ENCODE results near the gene EPHA7. TPM values are rescaled to one million over a fixed set of nuclear protein-coding genes. Genes with fewer than 3 reads are reported as not detected.

EPHA7 gene
- total RNA-seq, 1 experiment from 2014 or later = not detected

DNA sequence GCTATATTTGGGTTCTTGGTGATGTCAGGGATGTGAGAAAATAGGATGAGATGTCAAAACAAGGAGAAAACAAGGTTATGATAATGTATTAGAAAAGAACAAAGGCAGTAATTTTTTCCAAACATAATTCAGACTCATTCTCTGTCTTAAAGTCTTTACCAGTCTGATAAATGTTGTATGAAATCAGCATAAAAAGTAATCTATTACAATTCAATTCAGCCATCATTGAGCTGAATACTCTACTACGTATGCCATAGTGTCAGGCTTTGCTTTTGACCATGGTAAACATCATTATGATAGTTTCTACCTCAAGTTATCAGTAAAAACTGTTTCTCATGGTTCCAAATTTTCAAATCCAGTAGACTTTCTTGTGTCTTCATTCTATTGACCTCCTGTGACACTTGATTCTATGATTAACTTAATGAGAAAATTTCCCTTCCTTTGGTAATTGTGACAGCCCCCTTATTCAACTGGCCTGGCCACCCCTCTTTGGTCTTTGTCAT, 75.0 kb downstream of the EPHA7 start:
- H3K4me1 ChIP-seq (ENCODE audit: control insufficient read depth in 1 of 2, insufficient read depth in 2 of 2, low read length in 2 of 2) = no peaks in the 10 kb centered on the region
- no peak overlapping the region for H2AFZ ChIP-seq (ENCODE audit: low read depth, low read length, poor library complexity, severe bottlenecking)
- H3K4me2 ChIP-seq (ENCODE audit: low read length) = no peak overlapping the region
- intact Hi-C loops (cut with micrococcal nuclease) = no loop called here
- H3K27me3 ChIP-seq (ENCODE audit: insufficient read depth, low read length) = no peaks in the 10 kb centered on the region
- H3K36me3 ChIP-seq (ENCODE audit: control insufficient read depth in 1 of 2, insufficient read depth in 2 of 2, low read length in 2 of 2) = no peaks in the 10 kb centered on the region
- DNase-seq (ENCODE audit: low read depth, low spot score) = no peak
- no peak overlapping the region for H3K27ac ChIP-seq (ENCODE audit: low read depth, low read length)
- TF ChIP-seq CEBPB (IDR thresholded peaks at IDR 0.05; ENCODE audit: low read depth) (no peak), FOSL1 (IDR thresholded peaks at IDR 0.05; ENCODE audit: low read depth) (no peak), EZH2phosphoT487 (IDR thresholded peaks at IDR 0.05; ENCODE audit: borderline replicate concordance) (no peak), CBX3 (IDR thresholded peaks at IDR 0.05; ENCODE audit: low read depth) (no peak), ELF1 (IDR thresholded peaks at IDR 0.05; ENCODE audit: borderline replicate concordance, low read depth) (no peak), SIN3A (IDR thresholded peaks at IDR 0.05; ENCODE audit: low read depth) (no peak), SP1 (IDR thresholded peaks at IDR 0.05; ENCODE audit: low read depth) (no peak), JUND (IDR thresholded peaks at IDR 0.05) (no peak)
- TF ChIP-seq, protein P1, sequence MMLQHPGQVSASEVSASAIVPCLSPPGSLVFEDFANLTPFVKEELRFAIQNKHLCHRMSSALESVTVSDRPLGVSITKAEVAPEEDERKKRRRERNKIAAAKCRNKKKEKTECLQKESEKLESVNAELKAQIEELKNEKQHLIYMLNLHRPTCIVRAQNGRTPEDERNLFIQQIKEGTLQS (IDR thresholded peaks at IDR 0.05) = no peak
- H3K9ac ChIP-seq (ENCODE audit: low read length) = no peak overlapping the region
- no peak for ATAC-seq
- no peaks in the 10 kb centered on the region for H3K9me2 ChIP-seq (ENCODE audit: insufficient read depth)
- H3K9me3 ChIP-seq (ENCODE audit: control insufficient read depth in 1 of 2, insufficient read depth in 1 of 2, low read depth in 1 of 2, low read length in 2 of 2) = peaks cover 5% of the 10 kb centered on the region in 2 experiments; a peak in 2 of 4 replicates
- ChIA-PET CTCF (no interaction called here), RAD21 (ENCODE audit: low non-redundant PET in 1 of 2, low total read pairs in 2 of 2, uncharacterized antibody in 2 of 2, unreplicated experiment in 2 of 2) (no interaction called here), POLR2A (no interaction called here)
- BruUV-seq (replicated peaks) = no TSS peak
- H3K4me3 ChIP-seq (replicated peaks in 1 of 2; ENCODE audit: low read depth in 1 of 2, low read length in 2 of 2) = no peak overlapping the region
- H3K79me2 ChIP-seq (ENCODE audit: insufficient read depth, low read length) = no peaks in the 10 kb centered on the region
- H4K20me1 ChIP-seq (ENCODE audit: insufficient read depth) = no peaks in the 10 kb centered on the region

DNA sequence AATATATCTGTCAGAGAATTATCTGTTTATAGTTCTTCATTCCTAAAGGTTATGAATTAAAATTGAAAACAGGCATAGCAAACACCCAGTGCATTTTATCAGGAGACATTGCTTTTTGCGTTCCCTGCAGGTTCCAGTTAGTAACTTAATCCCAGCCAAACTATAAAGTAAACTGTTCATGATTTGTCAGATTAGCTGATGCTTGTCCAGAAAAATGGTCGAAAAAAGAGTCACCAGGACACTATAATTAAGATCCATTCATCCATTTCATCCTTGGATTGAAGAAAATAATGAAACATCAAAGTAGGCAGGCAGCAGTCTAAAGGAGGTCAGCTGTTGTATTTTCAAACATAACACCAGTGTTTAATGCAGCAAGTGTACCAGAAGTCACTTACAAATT, 75.9 kb downstream of the EPHA7 start:
- TF ChIP-seq YY1 (IDR thresholded peaks at IDR 0.05; ENCODE audit: extremely low read depth, insufficient replicate concordance, low read depth, low read length) = no peak
- no peak for TF ChIP-seq ELF1 (IDR thresholded peaks at IDR 0.05; ENCODE audit: borderline replicate concordance, low read depth)
- no peak for TF ChIP-seq FOSL1 (IDR thresholded peaks at IDR 0.05; ENCODE audit: low read depth)
- TF ChIP-seq ZFX (IDR thresholded peaks at IDR 0.05) = no peak
- TF ChIP-seq, protein P1 (IDR thresholded peaks at IDR 0.05) = no peak
- TF ChIP-seq POLR2AphosphoS5 (IDR thresholded peaks at IDR 0.05; ENCODE audit: low read depth, low read length) = no peak
- CTCF ChIA-PET = no interaction called here
- Histone ChIP-seq H3K36me3 (ENCODE audit: control insufficient read depth in 1 of 2, insufficient read depth in 2 of 2, low read length in 2 of 2) (no peaks in the 10 kb centered on the region), H3K79me2 (ENCODE audit: insufficient read depth, low read length) (no peaks in the 10 kb centered on the region), H3K27ac (ENCODE audit: low read depth, low read length) (no peak overlapping the region), H3K27me3 (ENCODE audit: insufficient read depth, low read length) (no peaks in the 10 kb centered on the region), H3K9ac (ENCODE audit: low read length) (no peak overlapping the region), H2AFZ (ENCODE audit: low read depth, low read length, poor library complexity, severe bottlenecking) (no peak overlapping the region), H3K9me2 (ENCODE audit: insufficient read depth) (no peaks in the 10 kb centered on the region), H3K4me1 (ENCODE audit: control insufficient read depth in 1 of 2, insufficient read depth in 2 of 2, low read length in 2 of 2) (no peaks in the 10 kb centered on the region), H3K4me3 (replicated peaks in 1 of 2; ENCODE audit: low read depth in 1 of 2, low read length in 2 of 2) (no peak overlapping the region), H3K4me2 (ENCODE audit: low read length) (no peak overlapping the region), H4K20me1 (ENCODE audit: insufficient read depth) (no peaks in the 10 kb centered on the region), H3K9me3 (ENCODE audit: control insufficient read depth in 1 of 2, insufficient read depth in 1 of 2, low read depth in 1 of 2, low read length in 2 of 2) (peaks cover 5% of the 10 kb centered on the region in 2 experiments; a peak in 2 of 4 replicates)
- no peak for ATAC-seq
- no TSS peak for BruUV-seq (replicated peaks)
- no peak for DNase-seq (ENCODE audit: low read depth, low spot score)
- RAD21 ChIA-PET (ENCODE audit: low non-redundant PET in 1 of 2, low total read pairs in 2 of 2, uncharacterized antibody in 2 of 2, unreplicated experiment in 2 of 2) = no interaction called here
- POLR2A ChIA-PET = no interaction called here
- intact Hi-C loops (cut with micrococcal nuclease) = no loop called here
